Mesenchymal stem cell (in vitro differentiated cells and primary cell): ENCODE data around the gene BPI.
"Not testable (repeated sequence)": the region's sequence is repeated elsewhere in the genome, so short reads cannot be mapped to it uniquely, and the experiment has no call there.

Experiments
- DNase-seq: peaks from one replicate; pipeline ENCODE4 v3.0.0-alpha.2; 2013
- H2AFZ ChIP-seq: one replicate; pipeline ENCODE4 v1.6.1; 2013; ENCODE audit warnings: low read depth, mild to moderate bottlenecking, control low read depth, inconsistent platforms, low read length, moderate library complexity
- H2AK5ac ChIP-seq: 2 replicates; pipeline ENCODE4 v1.6.1; 2013; ENCODE audit warnings: low read length, moderate library complexity, mild to moderate bottlenecking, inconsistent platforms; ENCODE audit not compliant: severe bottlenecking
- H2BK120ac ChIP-seq: one replicate; pipeline ENCODE4 v1.6.1; 2013; ENCODE audit warnings: low read depth, mild to moderate bottlenecking, inconsistent platforms, low read length, moderate library complexity
- H2BK12ac ChIP-seq, 2 experiments: one replicate each; pipeline ENCODE4 v1.6.1; 2013; ENCODE audit warnings: inconsistent platforms in 2 of 2, low read length in 2 of 2, mild to moderate bottlenecking in 2 of 2, moderate library complexity in 2 of 2, control low read depth in 1 of 2
- H2BK15ac ChIP-seq: one replicate; pipeline ENCODE4 v1.6.1; 2013; ENCODE audit warnings: mild to moderate bottlenecking, low read depth, inconsistent platforms; ENCODE audit not compliant: poor library complexity, severe bottlenecking
- H2BK5ac ChIP-seq: 2 replicates; pipeline ENCODE4 v1.6.1; 2013; ENCODE audit warnings: low read depth, mild to moderate bottlenecking, low read length, control low read depth, inconsistent platforms; ENCODE audit not compliant: poor library complexity, severe bottlenecking
- H3K14ac ChIP-seq, 2 experiments: one replicate each; pipeline ENCODE4 v1.6.1; 2013; ENCODE audit warnings: inconsistent platforms in 2 of 2, low read length in 2 of 2, control low read depth in 1 of 2, mild to moderate bottlenecking in 1 of 2, moderate library complexity in 1 of 2
- H3K18ac ChIP-seq, 2 experiments: one replicate each; pipeline ENCODE4 v1.6.1; 2013; ENCODE audit warnings: inconsistent platforms in 2 of 2, low read length in 2 of 2, control low read depth in 1 of 2, low read depth in 1 of 2, mild to moderate bottlenecking in 1 of 2
- H3K23ac ChIP-seq, 2 experiments: one replicate each; pipeline ENCODE4 v1.6.1; 2013; ENCODE audit warnings: inconsistent platforms in 2 of 2, low read length in 2 of 2, mild to moderate bottlenecking in 2 of 2, moderate library complexity in 2 of 2, control low read depth in 1 of 2
- H3K27ac ChIP-seq: 2 replicates; pipeline ENCODE4 v1.5.1; 2013; ENCODE audit warnings: mild to moderate bottlenecking, moderate library complexity, low read length, control low read depth, inconsistent platforms; ENCODE audit not compliant: poor library complexity, severe bottlenecking
- H3K27me3 ChIP-seq, 2 experiments: 2 replicates each; pipeline versions ENCODE4 v1.6.1 to v1.7.0; 2013; ENCODE audit warnings: low read length in 2 of 2, mild to moderate bottlenecking in 2 of 2, moderate library complexity in 2 of 2, control low read depth in 1 of 2, inconsistent platforms in 1 of 2; ENCODE audit not compliant: control insufficient read depth in 1 of 2, insufficient read depth in 1 of 2
- H3K36me3 ChIP-seq, 2 experiments: 2 replicates each; pipeline versions ENCODE4 v1.6.1 to v1.7.0; 2013; ENCODE audit warnings: low read length in 2 of 2, control low read depth in 1 of 2, inconsistent platforms in 1 of 2, low read depth in 1 of 2, mild to moderate bottlenecking in 1 of 2; ENCODE audit not compliant: insufficient read depth in 2 of 2, control insufficient read depth in 1 of 2
- H3K4ac ChIP-seq, 2 experiments: one replicate each; pipeline ENCODE4 v1.6.1; 2013; ENCODE audit warnings: inconsistent platforms in 2 of 2, low read length in 2 of 2, mild to moderate bottlenecking in 2 of 2, moderate library complexity in 2 of 2, control low read depth in 1 of 2, low read depth in 1 of 2
- H3K4me1 ChIP-seq: 2 replicates; pipeline ENCODE4 v1.6.1; 2013; ENCODE audit warnings: low read depth, low read length, control low read depth; ENCODE audit not compliant: control insufficient read depth, insufficient read depth
- H3K4me2 ChIP-seq: 2 replicates; pipeline ENCODE4 v1.6.1; 2013; ENCODE audit warnings: low read length, mild to moderate bottlenecking, inconsistent platforms; ENCODE audit not compliant: poor library complexity, severe bottlenecking
- H3K4me3 ChIP-seq, 2 experiments: 2 replicates each; pipeline versions ENCODE4 v1.5.1 to v1.7.0; 2013; ENCODE audit warnings: low read length in 2 of 2, mild to moderate bottlenecking in 2 of 2, control low read depth in 1 of 2, low read depth in 1 of 2; ENCODE audit not compliant: insufficient read depth in 1 of 2
- H3K79me1 ChIP-seq: replicated peaks from 2 replicates; pipeline ENCODE4 v1.6.1; 2013; ENCODE audit warnings: mild to moderate bottlenecking, control low read depth, low read length, inconsistent platforms; ENCODE audit not compliant: poor library complexity, severe bottlenecking
- H3K9ac ChIP-seq: 2 replicates; pipeline ENCODE4 v1.7.0; 2013; ENCODE audit warnings: mild to moderate bottlenecking, low read length, moderate library complexity
- H3K9me3 ChIP-seq: 2 replicates; pipeline ENCODE4 v1.7.0; 2013; ENCODE audit warnings: mild to moderate bottlenecking, low read length; ENCODE audit not compliant: control insufficient read depth
- H4K8ac ChIP-seq: one replicate; pipeline ENCODE4 v1.6.1; 2013; ENCODE audit warnings: inconsistent platforms, mild to moderate bottlenecking, low read length, moderate library complexity
- H4K91ac ChIP-seq: one replicate; pipeline ENCODE4 v1.6.1; 2013; ENCODE audit warnings: mild to moderate bottlenecking, low read length, inconsistent platforms
- WGBS: methylation state at CpG from one replicate; pipeline ENCODE4 v1.1.7; 2013; ENCODE audit warnings: mixed read lengths; 5-methylcytosine and 5-hydroxymethylcytosine counted together

The BPI gene

DNA sequence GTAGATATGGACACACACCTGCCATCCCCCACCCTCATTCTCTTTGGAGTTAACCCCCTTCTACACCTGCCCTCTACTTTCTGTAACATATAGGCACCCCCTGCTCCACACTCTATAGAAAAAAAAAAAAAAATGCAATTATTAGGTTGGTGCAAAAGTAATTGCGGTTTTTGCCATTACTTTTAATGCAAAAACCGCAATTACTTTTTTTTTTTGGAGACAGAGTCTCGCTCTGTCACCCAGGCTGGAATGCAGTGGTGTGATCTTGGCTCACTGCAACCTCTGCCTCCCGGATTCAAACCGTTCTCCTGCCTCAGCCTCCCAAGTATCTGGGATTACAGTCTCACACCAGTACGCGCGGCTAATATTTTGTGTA lies 35.6 kb downstream of the BPI start:
- H3K23ac ChIP-seq, H2BK15ac ChIP-seq, DNase-seq, H3K27ac ChIP-seq, H3K4ac ChIP-seq, H4K8ac ChIP-seq, H2BK12ac ChIP-seq, H3K79me1 ChIP-seq, H2AK5ac ChIP-seq, H3K18ac ChIP-seq, H3K4me1 ChIP-seq, H2BK5ac ChIP-seq, H3K4me2 ChIP-seq, H3K4me3 ChIP-seq, H2BK120ac ChIP-seq, H3K14ac ChIP-seq, H4K91ac ChIP-seq, H3K9me3 ChIP-seq, H3K36me3 ChIP-seq, H2AFZ ChIP-seq, H3K9ac ChIP-seq: not testable (repeated sequence)
- WGBS, result 90% methylated on average over 5 of the region's 8 CpGs
- H3K27me3 ChIP-seq, result peaks cover 42 to 57% of the 10 kb centered on the region in 2 experiments

DNA sequence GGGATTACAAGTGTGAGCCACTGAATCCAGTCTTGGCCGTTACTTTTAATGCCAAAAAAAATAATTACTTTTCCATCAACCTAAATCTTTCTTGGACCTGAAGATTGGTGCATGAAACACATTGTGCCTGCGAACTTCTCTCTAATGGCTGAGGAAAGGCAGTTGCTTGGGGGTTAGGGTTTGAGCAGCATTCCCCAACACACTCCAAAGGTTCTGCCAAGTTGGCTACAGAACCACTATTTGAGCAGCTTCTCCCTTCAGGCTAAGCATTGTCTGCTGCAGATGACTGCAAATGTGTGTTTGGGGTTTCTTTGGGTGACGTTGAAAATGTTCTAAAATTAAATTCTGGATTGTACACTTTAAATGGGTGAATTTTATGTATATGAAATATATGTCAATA lies 36.0 kb downstream of the BPI start:
- no peak overlapping the region for H2AFZ ChIP-seq
- no peak overlapping the region for H3K14ac ChIP-seq
- no peak overlapping the region for H3K18ac ChIP-seq
- H4K91ac ChIP-seq, result no peak overlapping the region
- H3K23ac ChIP-seq, result no peak overlapping the region
- H3K79me1 ChIP-seq, result no peaks in the 10 kb centered on the region
- no peak overlapping the region for H3K4me2 ChIP-seq
- H2AK5ac ChIP-seq, result no peak overlapping the region
- peaks cover 8% of the 10 kb centered on the region for H3K9me3 ChIP-seq
- DNase-seq, result no peak
- H3K27ac ChIP-seq, result no peak overlapping the region
- no peak overlapping the region for H3K4ac ChIP-seq
- no peak overlapping the region for H4K8ac ChIP-seq
- no peak overlapping the region for H2BK5ac ChIP-seq
- WGBS, result 72% methylated on average over 3 of the region's 3 CpGs
- peaks cover 2% of the 10 kb centered on the region for H3K4me1 ChIP-seq
- no peak overlapping the region for H2BK12ac ChIP-seq
- H2BK120ac ChIP-seq, result no peak overlapping the region
- H3K27me3 ChIP-seq, result peaks cover 38 to 57% of the 10 kb centered on the region in 2 experiments
- no peaks in the 10 kb centered on the region for H3K36me3 ChIP-seq
- H3K9ac ChIP-seq, result no peak overlapping the region
- no peak overlapping the region for H2BK15ac ChIP-seq
- no peak overlapping the region for H3K4me3 ChIP-seq

DNA sequence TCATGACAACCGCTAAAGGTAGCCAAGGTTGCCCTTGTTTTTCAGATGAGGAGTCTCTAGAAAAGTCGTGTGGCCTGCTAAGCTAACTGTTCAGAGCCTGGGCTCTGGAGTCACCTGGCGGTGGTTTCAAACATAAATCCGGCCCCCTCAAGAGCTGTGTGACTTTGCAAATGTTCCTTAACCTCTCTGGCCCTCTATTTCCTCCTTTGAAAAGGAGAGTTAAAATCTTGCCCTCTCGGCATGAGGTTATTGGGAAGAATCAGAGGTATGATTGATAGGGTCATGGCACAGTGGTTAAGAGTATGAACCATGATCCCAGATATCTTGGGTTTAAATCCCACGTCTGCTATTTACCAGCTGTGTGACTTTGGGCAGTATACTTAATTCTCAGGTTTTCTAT lies 36.7 kb downstream of the BPI start:
- Histone ChIP-seq H3K79me1 (no peaks in the 10 kb centered on the region), H2BK5ac (no peak overlapping the region), H2BK15ac (no peak overlapping the region), H3K4me3 (no peak overlapping the region), H4K91ac (no peak overlapping the region), H3K36me3 (no peaks in the 10 kb centered on the region), H2BK12ac (no peak overlapping the region), H3K4me2 (no peak overlapping the region), H3K14ac (no peak overlapping the region), H2AFZ (no peak overlapping the region), H2AK5ac (no peak overlapping the region), H2BK120ac (no peak overlapping the region), H3K9me3 (peaks cover 8% of the 10 kb centered on the region), H4K8ac (no peak overlapping the region), H3K27ac (no peak overlapping the region), H3K9ac (no peak overlapping the region), H3K18ac (no peak overlapping the region), H3K23ac (no peak overlapping the region), H3K4ac (no peak overlapping the region), H3K4me1 (peaks cover 2% of the 10 kb centered on the region), H3K27me3 (peaks cover 31 to 50% of the 10 kb centered on the region in 2 experiments)
- DNase-seq, result no peak
- WGBS, result 82% methylated on average over 5 of the region's 6 CpGs

DNA sequence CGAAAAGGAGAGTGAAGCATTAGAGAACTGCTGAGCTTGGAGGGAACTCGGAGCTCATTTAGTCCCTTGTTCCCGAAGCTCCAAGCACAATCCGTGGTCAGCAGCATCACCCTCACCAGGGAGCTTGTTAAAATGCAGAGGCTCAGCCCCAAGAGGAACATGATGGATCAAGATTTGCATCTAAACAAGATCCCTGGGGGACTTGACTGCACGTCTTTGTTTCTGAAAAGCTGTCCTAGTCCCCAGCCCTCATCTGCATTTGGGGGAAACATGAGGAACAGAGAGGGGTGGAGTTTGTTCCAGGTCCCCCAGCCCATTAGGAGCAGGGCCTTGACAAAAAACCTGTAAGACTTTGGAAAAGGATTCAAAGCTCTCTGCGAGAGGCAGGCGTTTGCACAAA lies 38.3 kb downstream of the BPI start:
- H3K4me3 ChIP-seq, result no peak overlapping the region
- no peak overlapping the region for H3K9ac ChIP-seq
- H3K4me2 ChIP-seq, result no peak overlapping the region
- H3K23ac ChIP-seq, result no peak overlapping the region
- WGBS, result 35% methylated on average over 7 of the region's 7 CpGs
- DNase-seq, result no peak
- H2AK5ac ChIP-seq, result no peak overlapping the region
- H3K27ac ChIP-seq, result no peak overlapping the region
- H2BK15ac ChIP-seq, result no peak overlapping the region
- no peak overlapping the region for H2AFZ ChIP-seq
- H2BK120ac ChIP-seq, result no peak overlapping the region
- H3K14ac ChIP-seq, result no peak overlapping the region
- H2BK5ac ChIP-seq, result no peak overlapping the region
- H4K8ac ChIP-seq, result no peak overlapping the region
- H3K9me3 ChIP-seq, result peaks cover 8% of the 10 kb centered on the region
- H3K4ac ChIP-seq, result no peak overlapping the region
- no peaks in the 10 kb centered on the region for H3K36me3 ChIP-seq
- peaks cover 16 to 48% of the 10 kb centered on the region in 2 experiments for H3K27me3 ChIP-seq
- no peak overlapping the region for H3K18ac ChIP-seq
- no peak overlapping the region for H2BK12ac ChIP-seq
- no peak overlapping the region for H4K91ac ChIP-seq
- H3K79me1 ChIP-seq, result no peaks in the 10 kb centered on the region
- H3K4me1 ChIP-seq, result peaks cover 2% of the 10 kb centered on the region
